Endothelial cell of umbilical vein (primary cell): Measurements from ENCODE around the gene NUP153. TPM values are rescaled to one million over a fixed set of nuclear protein-coding genes. Genes with fewer than 3 reads are reported as not detected.

Experiments
- BruUV-seq: library from RNA; stranded (reverse); fragments of 400-500 nt; replicated peaks from 2 replicates; lab custom pipeline; 2021; lab: Mats Ljungman, UMichigan
- CTCF ChIA-PET: fragments of 300-600, 350-600 bp; sonication (Branson Sonifier 250); formaldehyde crosslinking; loops from one replicate; lab custom pipeline; 2021; ENCODE audit warnings: antibody characterized with exemption, inconsistent platforms; lab: Charles Lee
- POLR2A ChIA-PET: fragments of 300-600, 350-600 bp; sonication (Branson Sonifier 250); formaldehyde crosslinking; loops from one replicate; lab custom pipeline; 2021; ENCODE audit warnings: antibody characterized with exemption, inconsistent platforms; lab: Charles Lee
- DNase-seq: peaks from one replicate; pipeline ENCODE4 v3.0.0-alpha.2; 2011; ENCODE audit warnings: low read depth, low spot score
- FAIRE-seq: peaks from 2 replicates; lab custom pipeline; 2011; peaks lifted over from hg19 to GRCh38; lab: Jason Lieb, UNC
- H2AFZ ChIP-seq: 2 replicates; pipeline ENCODE4 v1.6.0; 2012; ENCODE audit warnings: low read depth, low read length, control low read depth, inconsistent platforms
- H3K27ac ChIP-seq: 2 replicates; pipeline ENCODE4 v1.5.1; 2011; ENCODE audit warnings: low read depth, mild to moderate bottlenecking, control low read depth, low read length, moderate library complexity; ENCODE audit not compliant: insufficient read depth
- H3K27me3 ChIP-seq, 2 experiments: 2 replicates each; pipeline versions ENCODE4 v1.6.0 to v1.6.1; 2011; ENCODE audit warnings: low read length in 2 of 2, mixed read lengths in 1 of 2; ENCODE audit not compliant: control insufficient read depth in 2 of 2, insufficient read depth in 2 of 2
- H3K36me3 ChIP-seq, 2 experiments: 2 replicates in 1 of 2; 3 replicates in 1 of 2; pipeline ENCODE4 v1.5.1; 2011; ENCODE audit warnings: low read length in 2 of 2, mild to moderate bottlenecking in 1 of 2, moderate library complexity in 1 of 2; ENCODE audit not compliant: control insufficient read depth in 2 of 2, insufficient read depth in 2 of 2; ENCODE audit errors: extremely low read depth in 1 of 2
- H3K4me1 ChIP-seq: 3 replicates; pipeline ENCODE4 v1.5.1; 2011; ENCODE audit warnings: mild to moderate bottlenecking, low read length; ENCODE audit not compliant: control insufficient read depth, insufficient read depth; ENCODE audit errors: extremely low read depth
- H3K4me2 ChIP-seq: 2 replicates; pipeline ENCODE4 v1.6.1; 2011; ENCODE audit warnings: low read length, control low read depth, mixed read lengths; ENCODE audit not compliant: insufficient read depth
- H3K4me3 ChIP-seq, 3 experiments: fragments of 200-600 bp in 1 of 3; sonication (generic), shearing (Covaris generic) in 1 of 3; replicated peaks in 1 of 3; 2 replicates each; pipeline ENCODE4 v1.5.1; 2011 to 2016; ENCODE audit warnings: control low read depth in 3 of 3, low read length in 3 of 3, mild to moderate bottlenecking in 2 of 3, inconsistent platforms in 1 of 3, low read depth in 1 of 3, moderate library complexity in 1 of 3; ENCODE audit not compliant: insufficient read depth in 1 of 3
- H3K79me2 ChIP-seq: 2 replicates; pipeline ENCODE4 v1.6.0; 2012; ENCODE audit warnings: low read length, inconsistent platforms; ENCODE audit not compliant: control insufficient read depth, insufficient read depth
- H3K9ac ChIP-seq: replicated peaks from 2 replicates; pipeline ENCODE3; 2011; ENCODE audit warnings: low read length, control low read depth; ENCODE audit not compliant: insufficient read depth; ENCODE audit errors: extremely low read depth
- H3K9me1 ChIP-seq: replicated peaks from 3 replicates; pipeline ENCODE4 v1.6.0; 2011; ENCODE audit warnings: mild to moderate bottlenecking, low read length; ENCODE audit not compliant: control insufficient read depth, insufficient read depth; ENCODE audit errors: extremely low read depth
- H3K9me3 ChIP-seq: replicated peaks from 2 replicates; pipeline ENCODE4 v1.5.1; 2012; ENCODE audit warnings: low read length, inconsistent platforms; ENCODE audit not compliant: control insufficient read depth, insufficient read depth
- H4K20me1 ChIP-seq: replicated peaks from 2 replicates; pipeline ENCODE3; 2011; ENCODE audit warnings: mild to moderate bottlenecking, low read length; ENCODE audit not compliant: control insufficient read depth, insufficient read depth; ENCODE audit errors: extremely low read depth
- EZH2 ChIP-seq: IDR thresholded peaks from 2 replicates; pipeline ENCODE4 v1.6.1; 2012; ENCODE audit warnings: borderline replicate concordance, low read depth, mild to moderate bottlenecking, moderate library complexity, low read length, inconsistent platforms; ENCODE audit not compliant: severe bottlenecking
- FOS ChIP-seq: IDR thresholded peaks from 2 replicates; pipeline ENCODE4 v1.6.1; 2011; ENCODE audit warnings: mild to moderate bottlenecking, low read length, moderate library complexity, borderline replicate concordance; ENCODE audit not compliant: insufficient read depth
- GATA2 ChIP-seq: IDR thresholded peaks from 2 replicates; pipeline ENCODE4 v1.7.0; 2011; ENCODE audit warnings: low read depth, mild to moderate bottlenecking, moderate library complexity, mixed read lengths, low read length; ENCODE audit not compliant: insufficient read length, insufficient read depth
- JUN ChIP-seq: IDR thresholded peaks from 2 replicates; pipeline ENCODE4 v1.6.1; 2011; ENCODE audit warnings: borderline replicate concordance, low read depth; ENCODE audit not compliant: insufficient read length, insufficient read depth
- MYC ChIP-seq: IDR thresholded peaks from one replicate; pipeline ENCODE4 v1.6.1; 2011; ENCODE audit warnings: mild to moderate bottlenecking, low read depth, low read length
- POLR2A ChIP-seq: IDR thresholded peaks from 2 replicates; pipeline ENCODE4 v1.6.1; 2012; ENCODE audit warnings: low read depth, mild to moderate bottlenecking, control low read depth, low read length
- POLR2AphosphoS5 ChIP-seq: IDR thresholded peaks from 2 replicates; pipeline ENCODE4 v1.6.1; 2012; ENCODE audit warnings: low read depth, mild to moderate bottlenecking, control low read depth, low read length, moderate library complexity; ENCODE audit not compliant: insufficient read depth
- dilution Hi-C: fragments of 300-500 bp; cut with MboI; formaldehyde crosslinking; loops from one replicate; pipeline ENCODE4 v1.15.0; 2019; ENCODE audit warnings: low sequenced_read_pairs; ENCODE audit not compliant: extremely low pct_ligation_motif_present
- intact Hi-C: fragments of 100-400 bp; cut with micrococcal nuclease; formaldehyde crosslinking; loops from one replicate; pipeline ENCODE4 v1.10.0; 2022
- polyA plus RNA-seq, 4 experiments: library from polyadenylated mRNA; depleted of rRNA in 3 of 4; stranded (reverse) in 3 of 4; unstranded in 1 of 4; fragments of >200 nt; gene quantifications; 2 replicates each; pipeline versions ENCODE4 v1.2.1 to v1.2.3, GENCODE V29; 2011 to 2012; ENCODE audit warnings: missing spikeins in 1 of 4
- total RNA-seq: library from RNA; stranded (reverse); gene quantifications from 2 replicates; pipeline ENCODE4 v1.2.3, GENCODE V29; 2021
- TF ChIP-seq, protein P1 (sequence below): IDR thresholded peaks from 2 replicates; pipeline ENCODE4 v1.6.1; 2011; ENCODE audit not compliant: insufficient read depth, insufficient read length
- TF ChIP-seq, protein P2 (sequence below), 2 donors: IDR thresholded peaks; 1 replicate in 1 of 2; 2 replicates in 1 of 2; pipeline ENCODE4 v1.5.1; 2011; ENCODE audit warnings: low read length in 2 of 2, mild to moderate bottlenecking in 2 of 2, moderate library complexity in 2 of 2, control low read depth in 1 of 2, inconsistent platforms in 1 of 2, low read depth in 1 of 2; ENCODE audit not compliant: insufficient read depth in 1 of 2; ENCODE audit errors: extremely low read depth in 1 of 2

NUP153 gene
- total and polyA plus RNA-seq, 2 donors (not counting 3 experiments of a cell fraction or from before 2014, with no cell fraction given), result 22.0 to 51.0 TPM

DNA sequence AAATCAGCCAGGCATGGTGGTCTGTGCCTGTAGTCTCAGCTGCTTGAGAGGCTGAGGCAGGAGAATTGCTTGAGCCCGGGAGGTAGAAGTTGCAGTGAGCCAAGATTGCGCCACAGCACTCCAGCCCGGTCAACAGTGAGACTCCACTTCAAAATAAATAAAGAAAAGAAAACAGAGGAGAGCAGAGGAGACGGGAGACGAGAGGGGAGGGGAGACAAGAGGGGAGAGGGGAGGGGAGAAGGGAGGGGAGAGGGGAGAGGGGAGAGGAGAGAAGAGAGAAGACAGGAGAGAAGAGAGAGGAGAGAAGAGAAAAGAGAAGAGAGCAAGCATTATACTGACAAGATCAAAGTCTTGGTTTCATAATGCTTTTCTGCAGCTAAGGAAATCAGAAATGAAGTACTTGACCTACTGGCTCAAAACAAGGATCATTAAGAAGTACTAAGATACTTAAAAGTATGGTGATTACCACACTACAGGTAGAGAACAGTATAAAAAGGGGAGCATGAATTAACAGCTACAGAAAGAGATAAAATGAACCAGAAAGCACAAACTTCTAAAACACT, 76.1 kb downstream of the NUP153 start:
- Histone ChIP-seq H3K36me3 (peaks cover 11 to 17% of the 10 kb centered on the region in 2 experiments), H3K27me3 (no peaks in the 10 kb centered on the region), H3K4me3 (no peak overlapping the region), H2AFZ (no peak overlapping the region), H3K27ac (no peak overlapping the region), H3K4me1 (peaks cover 9% of the 10 kb centered on the region), H3K9ac (no peak overlapping the region), H3K9me3 (no peaks in the 10 kb centered on the region), H3K9me1 (no peaks in the 10 kb centered on the region), H3K79me2 (peaks cover 46% of the 10 kb centered on the region), H3K4me2 (no peak overlapping the region), H4K20me1 (no peaks in the 10 kb centered on the region)
- TF ChIP-seq FOS (no peak), JUN (no peak), MYC (no peak), POLR2AphosphoS5 (no peak), POLR2A (no peak), EZH2 (no peak), GATA2 (no peak)
- TF ChIP-seq, protein P1, sequence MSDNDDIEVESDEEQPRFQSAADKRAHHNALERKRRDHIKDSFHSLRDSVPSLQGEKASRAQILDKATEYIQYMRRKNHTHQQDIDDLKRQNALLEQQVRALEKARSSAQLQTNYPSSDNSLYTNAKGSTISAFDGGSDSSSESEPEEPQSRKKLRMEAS, result no peak
- TF ChIP-seq, protein P2, sequence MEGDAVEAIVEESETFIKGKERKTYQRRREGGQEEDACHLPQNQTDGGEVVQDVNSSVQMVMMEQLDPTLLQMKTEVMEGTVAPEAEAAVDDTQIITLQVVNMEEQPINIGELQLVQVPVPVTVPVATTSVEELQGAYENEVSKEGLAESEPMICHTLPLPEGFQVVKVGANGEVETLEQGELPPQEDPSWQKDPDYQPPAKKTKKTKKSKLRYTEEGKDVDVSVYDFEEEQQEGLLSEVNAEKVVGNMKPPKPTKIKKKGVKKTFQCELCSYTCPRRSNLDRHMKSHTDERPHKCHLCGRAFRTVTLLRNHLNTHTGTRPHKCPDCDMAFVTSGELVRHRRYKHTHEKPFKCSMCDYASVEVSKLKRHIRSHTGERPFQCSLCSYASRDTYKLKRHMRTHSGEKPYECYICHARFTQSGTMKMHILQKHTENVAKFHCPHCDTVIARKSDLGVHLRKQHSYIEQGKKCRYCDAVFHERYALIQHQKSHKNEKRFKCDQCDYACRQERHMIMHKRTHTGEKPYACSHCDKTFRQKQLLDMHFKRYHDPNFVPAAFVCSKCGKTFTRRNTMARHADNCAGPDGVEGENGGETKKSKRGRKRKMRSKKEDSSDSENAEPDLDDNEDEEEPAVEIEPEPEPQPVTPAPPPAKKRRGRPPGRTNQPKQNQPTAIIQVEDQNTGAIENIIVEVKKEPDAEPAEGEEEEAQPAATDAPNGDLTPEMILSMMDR (IDR thresholded peaks at IDR 0.05; ENCODE audit: extremely low read depth in 1 of 2, insufficient read depth in 1 of 2, low read depth in 1 of 2, low read length in 2 of 2), result no peak
- no peak for DNase-seq
- dilution Hi-C loops, result no loop called here
- no TSS peak for BruUV-seq
- intact Hi-C loops, result no loop called here
- FAIRE-seq, result no peak
- CTCF ChIA-PET, result no interaction called here
- POLR2A ChIA-PET, result no interaction called here
